NCI-H1048 (cell line): ENCODE data around the gene ZBED6.
"Not testable (repeated sequence)": the region's sequence is repeated elsewhere in the genome, so short reads cannot be mapped to it uniquely, and the experiment has no call there.

Source experiments
- DNase-seq: peaks from one replicate; lab custom pipeline; 2025; lab: John Stamatoyannopoulos, UW

ZBED6 gene

DNA sequence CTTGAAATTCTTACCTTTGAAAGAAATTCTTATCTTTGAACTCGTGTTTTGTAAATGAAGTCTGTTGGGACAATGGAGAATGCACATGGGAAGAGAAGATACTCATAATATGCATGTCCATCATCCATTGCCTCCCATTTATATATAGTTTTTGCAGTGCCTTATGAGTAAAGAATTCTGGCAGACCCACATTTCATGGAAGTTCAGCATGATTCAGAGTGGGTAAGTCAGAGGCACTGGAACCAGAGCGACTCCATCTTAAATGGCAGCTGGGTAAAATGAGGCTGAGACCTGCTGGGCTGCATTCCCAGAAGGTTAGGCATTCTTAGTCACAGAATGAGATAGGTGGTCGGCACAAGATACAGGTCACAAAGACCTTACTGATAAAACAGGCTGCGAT is 16.6 kb upstream of the ZBED6 start:
- DNase-seq, result no peak

DNA sequence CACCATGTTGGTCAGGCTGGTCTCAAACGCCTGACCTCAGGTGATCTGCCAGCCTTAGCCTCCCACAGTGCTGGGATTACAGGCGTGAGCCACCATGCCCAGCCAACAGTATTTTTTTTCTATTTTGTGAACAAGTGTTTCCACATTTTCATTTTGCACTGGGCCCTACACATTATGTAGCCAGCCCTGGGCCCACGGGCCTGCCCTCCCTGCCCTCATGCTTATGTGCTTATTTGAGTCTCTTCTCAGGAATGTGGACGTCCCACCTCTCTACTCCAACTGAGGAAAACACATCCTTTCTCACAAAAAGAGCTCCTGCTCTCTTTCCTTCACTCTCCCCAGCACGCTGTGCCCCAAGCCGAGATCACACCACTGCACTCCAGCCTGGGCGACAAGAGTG is 13.5 kb upstream of the ZBED6 start:
- no peak for DNase-seq

DNA sequence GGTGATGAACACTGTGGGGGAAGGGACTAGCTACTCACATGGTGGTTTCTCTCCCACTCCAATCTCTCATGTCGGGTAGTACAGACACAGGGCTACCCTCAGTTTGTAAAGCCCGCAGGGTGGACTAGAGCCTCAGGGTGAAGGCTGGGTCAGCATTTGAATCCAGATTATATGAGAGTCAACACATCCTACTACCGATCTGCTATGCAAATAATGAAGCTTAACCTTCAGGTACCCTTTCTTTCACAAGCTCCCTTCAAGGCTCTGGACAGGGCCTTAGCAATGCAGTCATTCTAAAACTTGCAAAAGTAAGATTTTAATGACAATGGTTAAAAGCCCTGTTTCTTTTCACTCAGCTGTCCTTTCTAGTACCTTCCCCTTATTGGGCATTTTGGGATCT is 5.5 kb upstream of the ZBED6 start:
- no peak for DNase-seq

DNA sequence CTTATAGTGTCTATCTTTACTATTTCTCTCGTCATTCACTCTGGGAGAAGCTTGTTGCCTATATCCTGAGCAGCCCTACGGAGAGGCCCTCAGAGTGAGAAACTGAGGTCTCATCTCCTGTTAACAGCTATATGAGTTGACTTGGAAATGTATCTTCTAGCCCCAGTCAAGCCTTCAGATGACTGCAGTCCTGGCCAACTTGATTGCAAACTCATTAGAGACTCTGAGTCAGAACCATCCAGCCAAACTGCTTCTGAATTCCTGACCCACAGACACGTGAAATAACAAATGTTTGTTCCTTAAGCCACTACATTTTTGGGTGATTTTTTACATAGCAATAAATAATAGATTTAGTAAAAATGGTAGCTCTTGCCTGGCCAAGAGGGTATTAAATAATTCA is 3.9 kb upstream of the ZBED6 start:
- no peak for DNase-seq

DNA sequence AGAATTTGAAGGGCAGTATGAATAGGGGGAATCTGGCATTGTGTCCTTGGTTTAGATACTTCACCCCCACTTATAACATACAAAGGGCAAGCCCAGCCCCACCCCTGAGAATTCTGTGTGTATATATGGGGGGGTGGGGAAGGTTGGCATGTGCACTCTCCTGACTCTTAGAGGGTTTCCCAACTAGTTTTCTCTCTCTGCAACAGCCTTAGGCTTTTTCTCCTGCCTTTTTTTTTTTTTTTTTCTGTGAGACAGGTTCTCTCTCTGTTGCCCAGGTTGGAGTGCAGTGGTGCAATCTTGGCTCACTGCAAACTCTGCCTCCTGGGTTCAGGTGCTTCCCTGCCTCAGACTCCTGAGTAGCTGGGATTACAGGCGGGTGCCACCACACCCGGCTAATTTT is 2.9 kb upstream of the ZBED6 start:
- no peak for DNase-seq

DNA sequence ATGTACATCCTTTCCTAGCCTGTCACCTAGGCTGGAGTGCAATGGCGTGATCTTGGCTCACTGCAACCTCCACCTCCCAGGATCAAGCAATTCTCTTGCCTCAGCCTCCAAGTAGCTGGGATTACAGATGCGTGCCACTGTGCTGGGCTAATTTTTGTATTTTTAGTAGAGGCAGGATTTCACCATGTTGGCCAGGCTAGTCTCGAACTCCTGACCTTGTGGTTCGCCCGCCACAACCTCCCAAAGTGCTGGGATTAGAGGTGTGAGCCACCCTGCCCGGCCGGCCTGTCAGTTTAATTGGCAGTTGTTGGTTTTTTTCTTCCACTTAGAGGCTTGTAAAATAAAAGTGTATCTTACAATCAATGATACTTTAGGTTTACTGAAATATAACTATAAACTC is 1.9 kb upstream of the ZBED6 start:
- not testable (repeated sequence) for DNase-seq

DNA sequence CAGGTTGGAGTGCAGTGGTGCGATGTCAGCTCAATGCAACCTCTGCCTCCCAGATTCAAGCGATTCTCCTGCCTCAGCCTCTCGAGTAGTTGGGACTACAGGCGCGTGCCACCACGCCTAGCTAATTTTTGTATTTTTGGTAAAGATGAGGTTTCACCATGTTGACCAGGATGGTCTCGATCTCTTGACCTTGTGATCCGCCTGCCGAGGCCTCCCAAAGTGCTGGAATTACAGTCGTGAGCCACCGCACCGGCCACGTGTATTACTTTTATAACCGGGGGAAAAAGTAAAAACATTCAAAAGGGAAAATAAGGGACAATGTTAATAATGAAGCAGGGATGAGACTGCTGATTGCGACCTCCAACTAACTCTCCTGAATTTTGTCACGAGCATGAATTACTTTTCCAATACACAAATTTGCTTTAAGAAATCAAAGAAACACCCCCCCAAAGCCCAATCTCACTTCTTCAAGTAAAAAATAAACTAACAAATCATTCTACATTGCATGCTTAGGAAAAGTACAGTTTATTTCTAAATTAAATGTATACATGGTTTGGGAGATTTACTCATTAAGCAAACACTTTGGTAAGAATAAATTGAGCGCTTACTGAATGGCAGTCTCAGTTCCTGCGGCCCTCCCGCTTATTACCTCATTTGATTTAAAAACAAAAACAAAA is 521 bp upstream of the ZBED6 start:
- no peak for DNase-seq

DNA sequence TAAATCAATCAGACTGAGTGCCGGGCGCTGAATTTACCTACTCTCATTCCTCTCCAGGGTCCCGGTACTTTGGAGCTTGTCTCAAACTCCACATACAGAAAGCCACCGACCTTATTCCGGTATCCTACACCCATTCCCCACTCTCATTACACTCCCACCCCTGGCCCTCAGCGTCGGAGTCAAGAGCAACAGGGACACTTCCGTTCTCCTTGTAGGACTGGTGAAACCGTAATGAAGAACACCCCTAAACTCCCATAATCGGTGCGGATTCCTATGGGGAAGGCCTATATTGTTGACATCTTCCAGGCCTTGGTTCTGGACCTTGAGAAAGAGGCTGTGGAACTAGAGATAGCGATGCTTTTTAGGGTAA is 798 bp downstream of the ZBED6 start:
- no peak for DNase-seq

DNA sequence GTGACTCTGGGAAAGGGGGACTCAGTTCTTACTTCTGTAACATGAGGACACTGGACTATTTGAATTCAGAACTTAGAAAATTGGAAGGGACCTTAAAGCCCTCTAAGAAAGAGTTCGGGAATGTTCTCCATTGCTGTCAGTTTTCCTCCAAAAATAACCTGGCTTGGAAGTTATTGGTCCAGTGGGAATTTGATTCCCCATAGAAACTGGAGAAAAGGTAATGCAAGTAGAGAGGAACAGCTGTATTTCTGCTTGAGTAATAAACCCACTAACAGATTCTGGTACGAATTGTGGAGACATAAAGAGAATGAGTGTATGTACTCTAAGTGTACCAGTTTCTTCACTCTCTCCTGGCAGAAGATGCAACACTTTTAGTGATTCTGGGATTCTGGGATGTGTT is 1.8 kb downstream of the ZBED6 start:
- no peak for DNase-seq

DNA sequence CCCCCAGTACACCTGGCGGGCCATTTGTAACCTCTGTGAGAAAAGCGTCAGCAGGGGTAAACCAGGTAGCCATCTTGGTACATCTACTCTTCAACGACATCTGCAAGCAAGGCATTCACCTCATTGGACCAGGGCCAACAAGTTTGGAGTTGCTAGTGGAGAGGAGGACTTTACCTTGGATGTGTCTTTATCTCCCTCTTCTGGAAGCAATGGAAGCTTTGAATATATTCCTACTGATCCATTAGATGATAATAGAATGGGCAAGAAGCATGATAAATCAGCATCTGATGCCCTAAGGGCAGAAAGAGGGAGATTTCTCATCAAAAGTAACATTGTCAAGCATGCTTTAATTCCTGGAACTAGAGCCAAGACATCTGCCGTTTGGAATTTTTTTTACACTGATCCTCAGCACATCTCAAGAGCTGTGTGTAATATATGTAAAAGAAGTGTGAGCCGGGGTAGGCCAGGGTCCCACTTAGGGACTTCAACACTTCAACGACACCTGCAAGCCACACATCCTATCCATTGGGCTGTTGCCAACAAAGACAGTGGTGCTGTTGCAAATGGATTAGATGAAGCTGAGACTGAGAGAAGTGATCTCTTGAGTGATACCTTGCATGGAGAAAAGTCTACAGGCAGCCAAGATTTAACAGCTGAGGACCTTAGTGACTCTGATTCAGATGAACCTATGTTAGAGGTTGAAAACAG is 2.7 kb downstream of the ZBED6 start:
- DNase-seq, result no peak

DNA sequence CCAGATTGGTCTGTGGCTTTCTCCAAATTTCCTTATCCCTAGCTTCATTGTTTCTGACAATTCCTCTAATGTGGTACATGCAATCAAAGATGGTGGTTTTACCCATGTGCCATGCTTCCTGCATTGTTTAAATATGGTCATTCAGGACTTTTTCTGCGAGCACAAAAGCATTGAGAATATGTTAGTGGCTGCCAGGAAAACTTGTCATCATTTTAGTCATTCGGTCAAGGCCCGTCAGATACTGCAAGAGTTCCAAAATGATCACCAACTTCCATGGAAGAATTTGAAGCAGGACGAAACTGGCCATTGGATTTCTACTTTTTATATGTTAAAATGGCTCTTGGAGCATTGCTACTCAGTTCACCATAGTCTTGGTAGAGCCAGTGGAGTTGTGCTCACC is 3.7 kb downstream of the ZBED6 start:
- no peak for DNase-seq

DNA sequence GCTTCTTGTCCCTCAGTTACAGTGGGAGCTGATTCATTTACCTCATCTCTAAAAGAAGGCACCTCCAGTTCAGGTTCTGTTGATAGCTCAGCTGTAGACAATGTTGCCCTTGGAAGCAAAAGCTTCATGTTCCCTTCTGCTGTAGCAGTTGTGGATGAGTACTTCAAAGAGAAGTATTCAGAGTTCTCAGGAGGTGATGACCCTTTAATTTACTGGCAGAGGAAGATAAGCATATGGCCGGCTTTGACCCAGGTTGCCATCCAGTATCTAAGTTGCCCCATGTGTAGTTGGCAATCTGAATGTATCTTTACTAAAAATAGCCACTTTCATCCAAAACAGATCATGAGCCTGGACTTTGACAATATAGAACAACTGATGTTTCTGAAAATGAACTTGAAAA is 4.5 kb downstream of the ZBED6 start:
- DNase-seq, result no peak

DNA sequence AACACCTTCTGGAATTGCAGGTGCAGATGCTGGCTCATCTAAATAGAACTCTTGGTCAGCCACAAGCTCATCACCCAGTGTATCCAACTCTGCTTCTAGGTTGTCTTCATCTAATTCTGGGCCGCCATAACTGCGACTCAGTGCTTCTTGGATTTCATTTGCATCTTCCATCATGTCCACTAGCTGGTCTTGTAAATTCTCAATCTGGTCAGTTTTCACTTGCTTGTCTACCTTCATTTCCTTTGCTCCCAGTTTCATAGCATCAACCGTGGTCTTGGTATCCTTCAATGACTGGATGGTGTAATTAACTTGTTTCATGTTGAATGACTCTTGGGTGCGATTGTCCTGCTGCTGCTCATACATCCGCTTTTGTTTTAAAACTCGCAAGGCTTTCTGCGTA is 10.3 kb downstream of the ZBED6 start:
- no peak for DNase-seq

DNA sequence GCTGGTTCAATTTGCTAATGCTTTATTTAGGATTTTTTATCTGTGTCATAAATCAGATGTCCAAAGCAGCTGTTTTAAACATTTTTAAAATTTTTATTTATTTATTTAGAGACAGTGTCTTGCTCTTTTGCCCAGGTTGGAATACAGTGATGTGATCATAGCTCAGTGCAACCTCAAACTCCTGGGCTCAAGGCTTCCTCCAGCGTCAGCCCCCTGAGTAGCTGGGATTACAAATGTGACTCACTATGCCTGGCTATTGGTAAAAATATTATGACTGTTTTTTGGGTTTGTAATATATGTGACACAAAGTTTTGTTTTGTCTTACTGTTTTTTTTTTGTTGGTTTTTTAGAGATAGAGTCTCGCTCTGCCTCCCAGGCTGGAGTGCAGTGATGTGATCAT is 11.8 kb downstream of the ZBED6 start:
- no peak for DNase-seq

DNA sequence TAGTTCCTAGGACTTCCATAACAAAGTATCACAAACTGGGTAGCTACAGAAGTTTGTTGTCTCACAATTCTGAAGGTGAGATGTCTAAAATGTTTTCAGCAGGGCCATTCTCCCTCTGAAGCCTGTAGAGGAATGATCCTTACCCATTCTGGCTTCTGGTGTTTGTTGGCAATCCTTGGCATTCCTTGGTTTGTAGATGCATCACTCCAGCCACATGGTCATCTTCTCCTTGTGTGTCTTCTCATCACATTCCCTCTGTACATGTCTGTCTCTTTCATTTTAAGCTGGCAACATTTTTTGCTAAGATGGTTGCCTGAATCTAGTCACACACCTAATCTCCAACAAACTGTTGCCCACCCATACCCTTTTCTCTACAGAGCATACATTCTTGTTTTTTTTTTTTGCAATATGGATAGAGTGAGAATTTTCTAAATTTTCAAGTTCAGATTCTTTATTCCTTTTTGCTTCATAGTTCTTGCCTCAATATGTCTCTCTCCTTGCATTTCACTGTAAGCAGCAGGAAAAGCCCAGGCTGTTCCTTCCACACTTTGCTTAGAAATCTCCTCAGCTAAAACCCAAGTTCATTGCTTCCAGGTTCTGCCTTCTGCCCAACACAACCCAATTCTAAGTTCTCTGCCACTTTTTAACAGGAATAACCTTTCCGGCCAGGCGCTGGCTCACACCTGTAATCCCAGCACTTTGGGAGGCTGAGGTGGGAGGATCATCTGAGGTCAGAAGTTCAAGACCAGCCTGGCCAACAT is 18.3 kb downstream of the ZBED6 start:
- DNase-seq, result no peak

DNA sequence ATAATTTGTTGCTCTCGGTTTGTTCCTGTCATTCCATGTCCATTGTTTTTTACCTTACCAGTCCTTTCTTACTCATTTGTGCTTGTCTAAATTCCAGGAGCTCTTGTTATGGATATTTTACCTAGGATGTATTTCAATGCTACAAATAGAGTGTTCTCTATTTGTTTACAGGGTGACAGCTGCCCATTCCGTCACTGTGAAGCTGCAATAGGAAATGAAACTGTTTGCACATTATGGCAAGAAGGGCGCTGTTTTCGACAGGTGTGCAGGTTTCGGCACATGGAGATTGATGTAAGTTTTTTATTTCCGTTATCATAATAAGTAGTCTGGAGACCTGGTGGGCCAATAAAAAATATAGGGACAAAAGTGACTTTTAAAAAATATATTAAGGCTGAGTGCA is 23.0 kb downstream of the ZBED6 start:
- no peak for DNase-seq

DNA sequence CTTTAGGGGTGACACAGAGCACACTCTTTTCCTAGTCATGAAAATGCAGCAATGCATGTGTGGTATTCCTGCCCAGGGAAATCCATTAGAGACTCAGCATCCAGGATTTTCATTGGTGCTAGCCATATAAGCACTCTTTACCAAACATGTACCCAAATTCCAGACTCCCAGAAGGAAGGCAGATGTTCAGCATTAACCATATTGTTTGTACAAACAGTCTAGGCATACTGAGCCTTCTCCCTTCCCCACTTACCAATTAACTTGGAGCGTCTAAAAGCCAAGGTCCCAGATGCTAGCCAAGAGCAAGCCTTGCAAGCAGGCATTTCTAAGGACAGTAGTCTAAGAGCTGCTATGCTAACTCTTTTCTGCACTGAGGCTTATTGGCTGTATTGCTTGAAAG is 27.9 kb downstream of the ZBED6 start:
- no peak for DNase-seq

DNA sequence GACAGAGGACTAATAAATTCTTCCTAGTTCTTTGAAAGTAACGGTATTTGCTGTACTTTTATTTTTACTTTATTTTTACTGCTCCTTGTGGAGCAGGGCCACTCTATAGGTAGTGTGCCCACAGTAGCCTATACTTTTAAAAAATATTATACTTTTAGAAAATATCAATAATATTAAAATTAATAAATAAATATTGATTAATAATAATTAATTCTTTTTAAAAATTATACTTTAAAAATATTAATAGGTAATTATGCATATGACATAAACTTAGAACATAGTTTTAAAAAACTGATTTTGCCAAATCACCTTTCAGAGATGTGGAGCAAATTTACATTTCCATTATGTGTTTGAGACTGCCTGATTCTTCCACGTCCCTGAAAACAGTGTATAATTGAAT is 30.8 kb downstream of the ZBED6 start:
- DNase-seq, result no peak

DNA sequence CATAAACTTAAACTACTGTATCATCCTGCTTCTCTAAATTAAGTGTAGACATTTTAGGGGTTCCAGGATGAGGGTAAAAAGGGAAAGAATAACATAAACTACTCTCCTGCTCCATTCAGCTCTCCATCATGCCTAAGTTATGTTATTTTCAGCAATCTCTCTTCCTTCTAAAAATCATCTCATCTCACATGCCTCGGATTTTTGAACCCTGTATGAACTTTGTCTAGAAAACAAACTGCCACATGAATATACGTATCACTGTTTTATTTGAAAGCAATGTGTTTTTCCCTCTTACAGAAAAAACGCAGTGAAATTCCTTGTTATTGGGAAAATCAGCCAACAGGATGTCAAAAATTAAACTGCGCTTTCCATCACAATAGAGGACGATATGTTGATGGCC is 32.6 kb downstream of the ZBED6 start:
- DNase-seq, result no peak

DNA sequence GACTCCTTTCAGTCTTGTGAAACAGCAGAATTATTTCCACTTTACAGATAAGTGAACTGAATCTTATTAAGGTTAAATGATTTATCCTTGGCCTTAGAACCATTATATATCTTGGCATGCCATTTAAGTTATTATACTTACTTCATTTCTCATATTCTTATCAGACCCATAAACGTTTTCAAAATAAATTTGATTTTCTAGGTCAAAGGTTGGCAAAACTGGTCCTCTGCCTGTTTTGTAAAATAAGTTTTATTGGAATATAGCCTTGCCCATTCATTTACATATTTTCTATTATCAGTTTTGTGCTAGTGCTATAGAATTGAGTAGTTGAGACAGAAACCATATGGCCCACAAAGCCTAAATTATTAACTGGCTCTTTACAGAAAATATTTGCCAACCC is 33.1 kb downstream of the ZBED6 start:
- no peak for DNase-seq

DNA sequence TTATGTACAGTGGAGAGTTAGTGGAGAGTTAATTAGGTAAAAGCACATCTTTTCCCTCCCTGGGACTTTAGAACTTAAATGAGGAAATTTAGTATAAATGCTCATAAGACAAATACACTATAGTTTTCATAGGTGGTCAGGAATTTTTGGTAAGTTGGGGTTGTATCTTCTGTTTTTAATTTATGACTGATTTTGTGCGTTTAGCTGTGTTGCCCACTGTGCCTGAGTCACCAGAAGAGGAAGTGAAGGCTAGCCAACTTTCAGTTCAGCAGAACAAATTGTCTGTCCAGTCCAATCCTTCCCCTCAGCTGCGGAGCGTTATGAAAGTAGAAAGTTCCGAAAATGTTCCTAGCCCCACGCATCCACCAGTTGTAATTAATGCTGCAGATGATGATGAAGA is 33.8 kb downstream of the ZBED6 start:
- DNase-seq, result not testable (repeated sequence)

DNA sequence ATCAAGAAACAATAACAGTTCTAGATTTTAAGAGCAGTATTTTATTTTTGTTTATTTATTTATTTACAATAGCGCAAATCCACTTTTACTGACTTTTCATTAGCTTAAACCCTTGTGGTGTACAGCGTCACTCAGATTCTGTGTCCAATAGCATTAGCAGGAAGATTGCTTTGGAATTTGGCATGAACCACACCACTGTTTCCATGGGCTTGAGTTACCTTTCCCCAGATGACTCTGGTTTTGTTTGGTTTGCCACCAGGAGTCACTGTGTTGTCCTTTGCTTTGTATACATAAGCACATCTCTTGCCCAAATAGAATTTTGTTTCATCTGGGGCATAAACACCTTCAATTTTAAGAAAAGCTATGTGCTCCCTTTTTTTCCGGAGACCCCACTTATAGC is 40.1 kb downstream of the ZBED6 start:
- no peak for DNase-seq

DNA sequence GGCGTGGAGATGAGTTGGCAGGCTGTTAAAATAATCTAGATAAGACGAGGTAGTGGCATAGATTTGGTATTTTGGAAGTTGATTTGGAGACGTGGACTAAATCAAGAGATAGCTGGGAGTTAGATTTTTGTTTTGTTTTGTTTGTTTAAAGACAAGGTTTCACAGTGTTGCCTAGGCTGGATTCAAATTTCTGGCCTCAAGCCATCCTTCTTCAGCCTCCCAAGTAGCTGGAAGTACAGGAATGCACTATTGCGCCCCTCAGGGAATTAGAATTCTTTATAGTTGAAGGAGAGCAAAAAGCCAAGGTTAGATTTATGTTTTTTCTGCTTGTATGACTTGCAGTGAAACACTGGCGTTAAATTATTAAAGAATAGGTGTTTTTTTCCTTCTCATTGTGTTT is 43.7 kb downstream of the ZBED6 start:
- DNase-seq, result no peak
